IPS DF 6.9 (cell line): ENCODE measurements around the gene SPATA16.

Source experiments
- DNase-seq: peaks from one replicate; pipeline ENCODE4 v3.0.0-alpha.2; 2013; ENCODE audit warnings: low read depth, low spot score
- H3K27ac ChIP-seq: one replicate; pipeline ENCODE4 v1.5.1; 2013; ENCODE audit warnings: low read length, control low read depth
- H3K27me3 ChIP-seq: 2 replicates; pipeline ENCODE4 v1.6.1; 2013; ENCODE audit warnings: mild to moderate bottlenecking, low read length; ENCODE audit not compliant: control insufficient read depth, insufficient read depth
- H3K36me3 ChIP-seq: 2 replicates; pipeline ENCODE4 v1.6.1; 2013; ENCODE audit warnings: low read length; ENCODE audit not compliant: control insufficient read depth, insufficient read depth
- H3K4me1 ChIP-seq: 2 replicates; pipeline ENCODE4 v1.6.1; 2013; ENCODE audit warnings: low read length; ENCODE audit not compliant: control insufficient read depth, insufficient read depth
- H3K4me3 ChIP-seq: 2 replicates; pipeline ENCODE4 v1.5.1; 2013; ENCODE audit warnings: mild to moderate bottlenecking, low read length
- H3K9me3 ChIP-seq: 2 replicates; pipeline ENCODE4 v1.6.1; 2013; ENCODE audit warnings: low read length, inconsistent platforms; ENCODE audit not compliant: control insufficient read depth, insufficient read depth
- WGBS: extraction: QIAGEN DNeasy Blood & Tissue Kit; methylation state at CpG from one replicate; pipeline ENCODE4 v1.1.7; 2013; ENCODE audit warnings: mixed read lengths, missing lambda C conversion rate; ENCODE audit not compliant: insufficient read length, insufficient coverage; 5-methylcytosine and 5-hydroxymethylcytosine counted together

The SPATA16 gene

GRCh38 chr3:173009410-173009809 lies 131.6 kb downstream of the SPATA16 start:
- no peak overlapping the region for H3K27ac ChIP-seq
- H3K36me3 ChIP-seq: no peaks in the 10 kb centered on the region
- H3K4me3 ChIP-seq: no peak overlapping the region
- no peaks in the 10 kb centered on the region for H3K9me3 ChIP-seq
- no peak for DNase-seq
- WGBS: no CpG with 5 or more reads among the region's 6 CpGs
- H3K27me3 ChIP-seq: no peaks in the 10 kb centered on the region
- no peaks in the 10 kb centered on the region for H3K4me1 ChIP-seq

DNA sequence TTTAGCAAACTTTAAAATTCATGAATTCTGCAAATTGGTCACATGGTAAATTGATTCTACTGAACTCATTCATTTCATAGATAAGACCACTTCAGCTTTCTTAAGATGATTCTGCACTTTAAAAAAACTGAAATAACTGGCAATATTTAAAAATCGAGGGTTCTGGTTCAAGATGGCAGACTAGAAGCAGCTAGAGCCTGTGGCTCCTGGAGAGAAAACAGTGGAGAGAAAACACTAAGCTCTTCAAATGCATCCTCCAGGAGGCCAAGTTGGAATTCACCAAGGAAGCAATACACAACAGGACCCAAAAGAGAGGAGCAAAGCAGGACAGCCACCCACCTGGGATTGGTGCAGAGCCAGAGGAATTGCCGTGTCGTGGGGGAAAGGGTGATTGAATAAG lies 132.1 kb downstream of the SPATA16 start:
- H3K4me3 ChIP-seq: no peak overlapping the region
- H3K9me3 ChIP-seq: no peaks in the 10 kb centered on the region
- DNase-seq: no peak
- H3K27ac ChIP-seq: no peak overlapping the region
- H3K36me3 ChIP-seq: no peaks in the 10 kb centered on the region
- no peaks in the 10 kb centered on the region for H3K4me1 ChIP-seq
- H3K27me3 ChIP-seq: no peaks in the 10 kb centered on the region
- no CpG with 5 or more reads among the region's 3 CpGs for WGBS

- Histone ChIP-seq H3K27ac (no peak overlapping the region), H3K27me3 (no peaks in the 10 kb centered on the region), H3K36me3 (no peaks in the 10 kb centered on the region), H3K9me3 (no peaks in the 10 kb centered on the region), H3K4me1 (no peaks in the 10 kb centered on the region), H3K4me3 (no peak overlapping the region)
- DNase-seq: no peak
- WGBS: no CpG with 5 or more reads among the region's 3 CpGs
These were observed 133.8 kb downstream of the SPATA16 start for GRCh38 chr3:173007079-173007723.

DNA sequence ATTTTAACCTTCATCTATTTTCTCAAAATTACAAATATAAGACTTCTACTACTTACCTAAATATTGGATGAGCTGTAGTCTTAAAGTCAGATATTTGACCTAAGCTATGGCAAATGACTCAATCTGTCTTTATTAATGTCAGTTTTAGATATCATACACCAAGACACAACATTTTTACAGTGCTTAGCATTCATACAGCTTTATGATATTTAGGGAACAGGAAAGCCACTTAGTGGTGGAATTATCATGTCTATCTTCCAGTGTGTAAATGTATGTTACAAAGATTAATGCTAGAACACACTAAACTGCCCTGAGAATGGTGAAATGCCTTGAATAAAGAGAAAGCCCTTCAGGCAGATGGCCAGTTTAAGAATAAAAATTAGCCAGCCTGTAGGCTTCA lies 135.0 kb downstream of the SPATA16 start:
- H3K27me3 ChIP-seq: no peaks in the 10 kb centered on the region
- H3K36me3 ChIP-seq: no peaks in the 10 kb centered on the region
- no peak for DNase-seq
- H3K4me3 ChIP-seq: no peak overlapping the region
- no peaks in the 10 kb centered on the region for H3K9me3 ChIP-seq
- H3K27ac ChIP-seq: no peak overlapping the region
- H3K4me1 ChIP-seq: no peaks in the 10 kb centered on the region

GRCh38 chr3:173004681-173005080 lies 136.4 kb downstream of the SPATA16 start:
- Histone ChIP-seq H3K27ac (no peak overlapping the region), H3K4me3 (no peak overlapping the region), H3K27me3 (no peaks in the 10 kb centered on the region), H3K9me3 (no peaks in the 10 kb centered on the region), H3K4me1 (no peaks in the 10 kb centered on the region), H3K36me3 (no peaks in the 10 kb centered on the region)
- no peak for DNase-seq
- no CpG with 5 or more reads among the region's 6 CpGs for WGBS

DNA sequence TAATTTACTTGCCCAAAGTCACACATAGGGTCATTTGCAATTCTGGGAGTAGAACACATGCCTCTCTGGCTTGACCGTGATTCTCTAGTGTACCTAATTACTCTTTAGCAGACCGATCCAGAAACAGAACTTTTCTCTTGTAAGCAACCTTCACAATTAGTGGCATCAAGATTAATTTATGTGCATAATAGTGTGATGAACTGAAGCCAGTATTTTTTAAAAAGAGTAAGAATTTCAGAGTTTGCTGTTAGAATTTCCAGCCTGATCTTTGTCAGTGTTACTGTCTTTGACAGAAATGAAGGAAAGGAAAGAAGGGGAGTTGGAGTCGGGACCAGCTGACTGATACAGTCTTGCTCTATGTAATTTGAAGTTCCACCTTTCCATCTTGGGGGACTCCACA lies 137.1 kb downstream of the SPATA16 start:
- Histone ChIP-seq H3K27ac (no peak overlapping the region), H3K36me3 (no peaks in the 10 kb centered on the region), H3K27me3 (no peaks in the 10 kb centered on the region), H3K9me3 (no peaks in the 10 kb centered on the region), H3K4me3 (no peak overlapping the region), H3K4me1 (no peaks in the 10 kb centered on the region)
- no CpG with 5 or more reads among the region's 3 CpGs for WGBS
- no peak for DNase-seq

DNA sequence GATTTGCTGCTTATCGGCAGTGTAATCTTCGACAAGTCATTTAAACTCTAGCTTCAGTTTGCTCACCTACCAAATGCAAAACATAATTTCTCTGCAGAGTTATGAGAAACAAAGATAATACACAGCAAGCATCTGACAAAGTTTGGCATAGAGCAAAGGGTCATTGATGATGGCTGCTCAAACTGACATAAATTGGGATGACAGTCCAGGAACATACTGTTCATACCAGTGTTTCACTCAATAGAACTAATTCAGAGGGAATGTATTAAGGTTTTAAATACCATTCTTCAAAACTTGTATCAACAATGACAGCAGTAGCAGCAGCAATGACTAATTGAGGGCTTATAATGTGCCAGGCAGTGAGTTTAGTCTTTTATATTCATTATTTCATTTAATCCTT lies 137.6 kb downstream of the SPATA16 start:
- Histone ChIP-seq H3K27me3 (no peaks in the 10 kb centered on the region), H3K27ac (no peak overlapping the region), H3K9me3 (no peaks in the 10 kb centered on the region), H3K4me3 (no peak overlapping the region), H3K36me3 (no peaks in the 10 kb centered on the region), H3K4me1 (no peaks in the 10 kb centered on the region)
- no CpG with 5 or more reads among the region's 2 CpGs for WGBS
- DNase-seq: no peak

- H3K27ac ChIP-seq: no peak overlapping the region
- H3K36me3 ChIP-seq: no peaks in the 10 kb centered on the region
- no peaks in the 10 kb centered on the region for H3K9me3 ChIP-seq
- DNase-seq: no peak
- H3K4me1 ChIP-seq: no peaks in the 10 kb centered on the region
- no peaks in the 10 kb centered on the region for H3K27me3 ChIP-seq
- no peak overlapping the region for H3K4me3 ChIP-seq
These were observed 139.4 kb downstream of the SPATA16 start for GRCh38 chr3:173001622-173002021.

DNA sequence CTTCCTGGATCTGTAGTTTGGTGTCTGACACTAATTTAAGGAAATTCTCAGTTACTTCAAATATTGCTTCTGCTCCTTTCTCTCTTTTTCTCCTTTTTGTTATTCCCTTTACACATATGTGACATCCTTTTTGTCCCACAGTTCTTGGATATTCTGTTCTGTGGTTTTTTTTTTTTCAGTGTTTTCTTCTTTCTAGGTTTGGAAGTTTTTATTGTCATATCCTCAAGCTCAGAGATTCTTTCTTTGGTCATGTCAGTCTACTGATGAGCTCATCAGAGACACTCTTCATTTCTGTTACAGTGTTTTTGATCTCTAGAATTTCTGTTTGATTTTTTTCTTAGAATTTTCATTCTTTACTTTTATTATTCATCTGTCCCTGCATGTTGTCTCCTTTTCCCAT lies 140.5 kb downstream of the SPATA16 start:
- H3K4me1 ChIP-seq: no peaks in the 10 kb centered on the region
- no peak overlapping the region for H3K4me3 ChIP-seq
- no peak overlapping the region for H3K27ac ChIP-seq
- H3K36me3 ChIP-seq: no peaks in the 10 kb centered on the region
- DNase-seq: no peak
- no peaks in the 10 kb centered on the region for H3K9me3 ChIP-seq
- no peaks in the 10 kb centered on the region for H3K27me3 ChIP-seq

DNA sequence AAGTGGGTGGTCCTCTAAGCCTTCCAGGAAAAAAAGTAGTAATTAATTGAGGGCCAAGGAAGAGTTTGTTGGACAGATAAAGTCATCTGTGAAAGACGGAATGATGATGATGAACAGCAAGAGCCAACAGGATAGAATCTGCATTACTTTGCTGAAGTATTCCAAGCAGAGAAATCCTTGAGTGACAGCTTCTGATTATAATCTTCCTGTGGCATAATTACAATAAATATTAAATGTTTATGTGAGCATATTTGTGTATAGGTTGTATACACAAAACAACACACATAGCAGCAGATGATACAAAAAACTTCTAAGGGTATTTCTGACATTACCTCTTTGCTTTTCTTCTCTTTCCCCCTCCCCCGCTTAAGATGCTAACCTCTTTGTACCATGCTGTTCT lies 147.6 kb downstream of the SPATA16 start:
- no peak overlapping the region for H3K4me3 ChIP-seq
- DNase-seq: no peak
- WGBS: no CpG with 5 or more reads among the region's 2 CpGs

GRCh38 chr3:172991424-172991996 lies 149.5 kb downstream of the SPATA16 start:
- no peak overlapping the region for H3K27ac ChIP-seq
- H3K4me1 ChIP-seq: no peaks in the 10 kb centered on the region
- H3K36me3 ChIP-seq: no peaks in the 10 kb centered on the region
- H3K9me3 ChIP-seq: no peaks in the 10 kb centered on the region
- H3K4me3 ChIP-seq: no peak overlapping the region
- no peaks in the 10 kb centered on the region for H3K27me3 ChIP-seq
- DNase-seq: no peak
- WGBS: no CpG with 5 or more reads among the region's 3 CpGs

More for the DNA sequence above, 147.6 kb downstream of the SPATA16 start:
- H3K27me3 ChIP-seq: no peaks in the 10 kb centered on the region
- no peak overlapping the region for H3K27ac ChIP-seq
- H3K36me3 ChIP-seq: no peaks in the 10 kb centered on the region
- H3K9me3 ChIP-seq: no peaks in the 10 kb centered on the region
- H3K4me1 ChIP-seq: no peaks in the 10 kb centered on the region
